ENCODE measurements around the gene KLK10. TPM values are rescaled to one million over a fixed set of nuclear protein-coding genes. Genes with fewer than 3 reads are reported as not detected.

Gene KLK10
- total RNA-seq, 1 experiment from 2014 or later: 28.0 TPM

DNA sequence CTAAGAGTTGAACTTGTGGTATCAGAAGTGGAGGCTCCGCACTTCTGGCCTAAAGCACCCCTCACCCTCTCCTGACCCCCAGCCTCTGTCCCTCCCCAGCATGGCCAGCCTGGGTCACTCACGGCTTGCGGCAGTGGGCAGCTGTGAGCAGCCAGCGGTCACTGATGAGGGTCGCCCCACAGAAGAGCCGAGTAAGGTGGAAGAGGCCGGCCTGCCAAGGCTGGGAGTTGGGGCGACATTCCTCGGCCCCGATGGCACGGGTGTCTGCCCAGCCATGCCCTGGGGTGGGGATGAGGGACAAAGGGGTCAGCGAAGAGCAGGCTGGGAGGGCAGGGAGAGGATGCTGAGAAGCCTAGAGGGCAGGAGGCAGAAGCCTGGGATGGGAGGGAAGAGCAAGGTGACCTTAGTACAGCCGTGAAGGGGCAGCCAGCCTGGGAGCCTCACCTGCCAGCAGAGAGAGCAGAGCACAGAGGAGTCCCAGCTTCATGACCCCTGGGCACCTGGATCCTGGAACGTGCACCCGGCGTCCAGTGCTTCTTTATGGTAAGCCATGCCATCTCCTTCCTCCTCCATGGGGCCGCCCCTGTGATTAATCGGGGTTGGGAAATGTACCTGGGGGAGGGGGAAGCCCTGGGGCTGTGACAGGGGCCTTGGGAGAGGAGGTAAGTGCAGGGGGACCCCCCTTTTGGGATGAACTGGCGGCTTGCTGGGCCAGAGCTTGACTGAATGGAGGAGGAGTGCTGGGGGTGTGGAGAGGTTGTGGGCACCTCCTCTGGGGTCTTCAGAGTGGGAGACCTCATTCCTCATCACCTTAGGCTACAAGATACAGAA lies 10.2 kb downstream of the KLK10 start:
- H3K4me3 ChIP-seq: no peak overlapping the region
- H2AFZ ChIP-seq: no peak overlapping the region
- peaks cover 19% of the 10 kb centered on the region; the same call in 1 of the 2 replicates for H3F3A ChIP-seq (ENCODE audit: insufficient read depth, low read depth)
- H3K27me3 ChIP-seq (ENCODE audit: insufficient read depth, low read depth): no peaks in the 10 kb centered on the region
- H3K4me1 ChIP-seq (replicated peaks; ENCODE audit: insufficient read depth): peaks cover 19% of the 10 kb centered on the region
- DNase-seq: peak in 1 of 2 experiments; percentile 26
- CTCF ChIA-PET: no interaction called here
- H3K9me3 ChIP-seq (ENCODE audit: insufficient read depth, low read depth): no peaks in the 10 kb centered on the region
- H3K27ac ChIP-seq: no peak overlapping the region
- H3K36me3 ChIP-seq (ENCODE audit: low read depth): no peaks in the 10 kb centered on the region
- no peaks in the 10 kb centered on the region for H3K79me2 ChIP-seq (ENCODE audit: low read depth)
- no peak overlapping the region for H3K4me2 ChIP-seq
- H4K20me1 ChIP-seq (ENCODE audit: insufficient read depth): no peaks in the 10 kb centered on the region
- intact Hi-C loops (cut with micrococcal nuclease; ENCODE audit: unreplicated experiment): no loop called here
- TF ChIP-seq CTCF (conservative IDR thresholded peaks at IDR 0.05) (no peak), EZH2 (IDR thresholded peaks at IDR 0.05; ENCODE audit: low read depth) (no peak)
- no TSS peak for BruUV-seq (replicated peaks)
- no peaks in the 10 kb centered on the region for H3K9me2 ChIP-seq (ENCODE audit: insufficient read depth)
- POLR2A ChIA-PET (ENCODE audit: unreplicated experiment): interaction anchor here (0.9 kb wide), 1 partner anchor 25 kb away, joined by 4 read pairs; the partner anchor contains the start of gene KLK7

- Histone ChIP-seq H3K4me2 (no peak overlapping the region), H3F3A (ENCODE audit: insufficient read depth, low read depth) (peaks cover 23% of the 10 kb centered on the region; the same call in 1 of the 2 replicates), H3K4me3 (no peak overlapping the region), H3K36me3 (ENCODE audit: low read depth) (no peaks in the 10 kb centered on the region), H3K27me3 (ENCODE audit: insufficient read depth, low read depth) (no peaks in the 10 kb centered on the region), H3K9me3 (ENCODE audit: insufficient read depth, low read depth) (no peaks in the 10 kb centered on the region), H4K20me1 (ENCODE audit: insufficient read depth) (no peaks in the 10 kb centered on the region), H3K27ac (no peak overlapping the region), H2AFZ (no peak overlapping the region), H3K9me2 (ENCODE audit: insufficient read depth) (no peaks in the 10 kb centered on the region), H3K79me2 (ENCODE audit: low read depth) (no peaks in the 10 kb centered on the region), H3K4me1 (replicated peaks; ENCODE audit: insufficient read depth) (peaks cover 19% of the 10 kb centered on the region)
- TF ChIP-seq CTCF (conservative IDR thresholded peaks at IDR 0.05) (no peak), EZH2 (IDR thresholded peaks at IDR 0.05; ENCODE audit: low read depth) (no peak)
- ChIA-PET POLR2A (ENCODE audit: unreplicated experiment) (no interaction called here), CTCF (interaction anchor here (0.6 to 0.7 kb wide), 2 partner anchors 10 to 87 kb away, joined by 4 to 19 read pairs; no protein-coding TSS in a partner anchor)
- DNase-seq: no peak
- no TSS peak for BruUV-seq (replicated peaks)
- intact Hi-C loops (cut with micrococcal nuclease; ENCODE audit: unreplicated experiment): no loop called here
These were observed 12.0 kb downstream of the KLK10 start for GRCh38 chr19:51007488-51007887.

DNA sequence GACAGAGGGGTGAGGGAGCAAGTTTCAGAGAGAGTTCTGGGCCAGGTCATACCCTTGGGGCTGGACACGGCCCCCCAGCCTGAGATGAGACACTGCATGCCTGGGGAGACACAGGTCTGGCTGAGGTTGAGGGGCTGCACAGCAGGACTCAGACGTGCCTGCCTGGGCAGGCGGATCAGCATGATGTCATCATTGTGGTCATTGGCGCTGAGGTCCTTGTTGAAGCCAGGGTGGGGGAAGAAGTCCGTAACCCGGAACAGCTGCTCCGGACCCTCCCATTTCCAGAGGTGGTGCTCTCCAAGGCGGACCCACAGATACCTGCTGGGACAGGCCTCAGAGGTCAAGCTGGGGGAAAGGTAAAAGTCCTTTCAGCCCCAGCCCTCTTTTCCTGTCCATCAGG lies 13.1 kb downstream of the KLK10 start:
- Histone ChIP-seq H3K9me2 (ENCODE audit: insufficient read depth) (no peaks in the 10 kb centered on the region), H3K27ac (no peak overlapping the region), H3K4me2 (no peak overlapping the region), H3K9me3 (ENCODE audit: insufficient read depth, low read depth) (no peaks in the 10 kb centered on the region), H4K20me1 (ENCODE audit: insufficient read depth) (no peaks in the 10 kb centered on the region), H3K79me2 (ENCODE audit: low read depth) (no peaks in the 10 kb centered on the region), H3F3A (ENCODE audit: insufficient read depth, low read depth) (peaks cover 30% of the 10 kb centered on the region; the same call in 1 of the 2 replicates), H3K27me3 (ENCODE audit: insufficient read depth, low read depth) (no peaks in the 10 kb centered on the region), H3K4me1 (replicated peaks; ENCODE audit: insufficient read depth) (peaks cover 19% of the 10 kb centered on the region), H3K36me3 (ENCODE audit: low read depth) (no peaks in the 10 kb centered on the region), H2AFZ (no peak overlapping the region), H3K4me3 (no peak overlapping the region)
- no TSS peak for BruUV-seq (replicated peaks)
- intact Hi-C loops (cut with micrococcal nuclease; ENCODE audit: unreplicated experiment): no loop called here
- ChIA-PET CTCF (no interaction called here), POLR2A (ENCODE audit: unreplicated experiment) (interaction anchor here (0.6 kb wide), 2 partner anchors 37 to 82 kb away, joined by 3 read pairs; partner anchors contain the start of gene KLK6)
- no peak for TF ChIP-seq EZH2 (IDR thresholded peaks at IDR 0.05; ENCODE audit: low read depth)
- no peak for TF ChIP-seq CTCF (conservative IDR thresholded peaks at IDR 0.05)
- DNase-seq: peak in 1 of 2 experiments; percentile 9

Data from PC-9 (cell line).